NCI-H128 (cell line): Measurements from ENCODE around the gene CATSPERE.
"Not testable (repeated sequence)": the region's sequence is repeated elsewhere in the genome, so short reads cannot be mapped to it uniquely, and the experiment has no call there.

ENCODE experiments used
- DNase-seq: peaks from one replicate; lab custom pipeline; 2025; ENCODE audit not compliant: unreplicated experiment; lab: John Stamatoyannopoulos, UW

The CATSPERE gene

DNA sequence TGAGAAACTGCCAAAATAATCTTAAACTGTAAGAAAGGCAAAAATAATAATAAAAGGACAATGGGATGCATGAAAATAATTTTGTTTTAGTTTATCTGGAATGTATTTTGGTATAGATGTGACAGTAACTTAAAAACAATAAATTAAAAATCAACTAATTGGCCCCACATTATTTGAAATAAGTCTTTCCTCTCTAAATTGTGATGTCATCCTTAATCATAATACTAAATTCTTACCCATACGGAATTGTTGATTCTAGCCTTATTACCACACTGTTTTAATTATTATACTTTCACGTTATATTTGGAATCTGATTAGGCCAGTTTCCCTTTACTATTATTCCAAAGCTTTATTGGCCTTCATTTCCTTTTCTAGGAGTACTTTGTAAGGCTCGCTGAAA, 199.5 kb downstream of the CATSPERE start:
- no peak for DNase-seq

DNA sequence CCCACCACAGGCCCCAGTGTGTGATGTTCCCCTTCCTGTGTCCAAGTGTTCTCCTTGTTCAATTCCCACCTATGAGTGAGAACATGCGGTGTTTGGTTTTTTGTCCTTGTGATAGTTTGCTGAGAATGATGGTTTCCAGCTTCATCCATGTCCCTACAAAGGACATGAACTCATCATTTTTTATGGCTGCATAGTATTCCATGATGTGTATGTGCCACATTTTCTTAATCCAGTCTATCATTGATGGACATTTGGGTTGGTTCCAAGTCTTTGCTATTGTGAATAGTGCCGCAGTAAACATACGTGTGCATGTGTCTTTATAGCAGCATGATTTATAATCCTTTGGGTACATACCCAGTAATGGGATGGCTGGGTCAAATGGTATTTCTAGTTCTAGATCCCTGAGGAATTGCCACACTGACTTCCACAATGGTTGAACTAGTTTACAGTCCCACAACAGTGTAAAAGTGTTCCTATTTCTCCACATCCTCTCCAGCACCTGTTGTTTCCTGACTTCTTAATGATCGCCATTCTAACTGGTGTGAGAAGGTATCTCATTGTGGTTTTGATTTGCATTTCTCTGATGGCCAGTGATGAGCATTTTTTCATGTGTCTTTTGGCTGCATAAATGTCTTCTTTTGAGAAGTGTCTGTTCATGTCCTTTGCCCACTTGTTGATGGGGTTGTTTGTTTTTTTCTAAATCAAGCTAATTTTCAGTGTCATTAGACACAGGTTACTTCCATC, 200.7 kb downstream of the CATSPERE start:
- DNase-seq, result not testable (repeated sequence)

DNA sequence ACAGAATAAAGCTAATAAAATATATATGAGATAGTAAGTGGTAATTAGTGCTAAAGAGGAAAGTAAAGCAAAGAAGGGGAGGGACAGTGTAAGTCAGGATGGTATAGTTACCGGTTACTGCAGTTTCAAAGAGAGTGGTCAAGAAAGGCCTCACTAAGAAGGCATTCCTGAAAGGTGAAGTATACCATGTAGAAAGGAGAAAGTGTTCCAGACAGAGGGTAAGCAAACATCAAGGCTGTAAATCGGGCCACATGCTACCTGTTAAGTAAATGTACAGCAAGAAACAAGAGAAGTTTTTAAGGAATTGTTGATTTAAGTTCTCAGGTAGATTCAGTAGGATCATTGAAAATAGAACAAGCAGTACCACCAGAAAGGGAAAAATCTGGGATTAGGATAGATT, 201.5 kb downstream of the CATSPERE start:
- DNase-seq, result no peak

DNA sequence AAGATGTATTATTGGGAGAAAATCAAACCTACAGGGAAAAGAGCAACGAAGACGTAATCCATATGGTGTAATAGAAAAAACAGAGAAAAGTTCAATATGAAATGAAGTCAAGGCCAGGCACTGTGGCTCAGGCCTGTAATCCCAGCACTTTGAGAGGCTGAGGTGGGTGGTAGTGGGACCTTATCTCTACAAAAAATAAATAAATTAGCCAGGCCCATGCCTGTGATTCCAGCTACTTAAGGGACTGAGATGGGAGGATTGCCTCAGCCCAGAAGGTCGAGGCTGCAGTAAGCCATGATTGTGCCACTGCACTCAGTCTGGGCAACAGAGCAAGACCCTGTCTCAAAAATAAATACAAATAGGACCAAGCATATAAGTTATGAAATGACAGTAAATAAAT, 203.3 kb downstream of the CATSPERE start:
- no peak for DNase-seq

DNA sequence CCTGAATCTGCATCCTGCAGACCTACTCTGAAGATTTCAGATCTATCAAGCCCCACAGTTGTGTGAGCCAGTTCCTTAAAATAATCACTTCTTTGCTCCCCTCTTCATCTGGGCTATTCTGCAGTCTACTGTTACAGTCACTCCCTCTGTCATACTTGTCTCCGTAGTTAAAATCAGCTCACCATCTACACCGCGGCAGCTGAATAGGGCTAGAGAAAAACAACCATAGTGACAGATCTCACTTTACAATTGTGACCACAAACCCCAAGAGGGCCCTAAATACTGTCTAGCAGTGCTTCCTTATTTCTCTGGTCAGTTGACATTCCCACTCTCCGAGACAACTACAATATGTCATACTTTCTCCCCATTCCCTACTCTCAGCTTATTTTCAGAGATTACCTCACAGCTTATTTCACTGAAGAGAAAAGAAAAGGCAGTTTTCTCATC, 204.7 kb downstream of the CATSPERE start:
- DNase-seq, result peak; percentile 55

GRCh38 chr1:244666672-244667418, 205.8 kb downstream of the CATSPERE start:
- not testable (repeated sequence) for DNase-seq

- DNase-seq, result no peak
Measured at GRCh38 chr1:244667797-244668196, 206.7 kb downstream of the CATSPERE start.

DNA sequence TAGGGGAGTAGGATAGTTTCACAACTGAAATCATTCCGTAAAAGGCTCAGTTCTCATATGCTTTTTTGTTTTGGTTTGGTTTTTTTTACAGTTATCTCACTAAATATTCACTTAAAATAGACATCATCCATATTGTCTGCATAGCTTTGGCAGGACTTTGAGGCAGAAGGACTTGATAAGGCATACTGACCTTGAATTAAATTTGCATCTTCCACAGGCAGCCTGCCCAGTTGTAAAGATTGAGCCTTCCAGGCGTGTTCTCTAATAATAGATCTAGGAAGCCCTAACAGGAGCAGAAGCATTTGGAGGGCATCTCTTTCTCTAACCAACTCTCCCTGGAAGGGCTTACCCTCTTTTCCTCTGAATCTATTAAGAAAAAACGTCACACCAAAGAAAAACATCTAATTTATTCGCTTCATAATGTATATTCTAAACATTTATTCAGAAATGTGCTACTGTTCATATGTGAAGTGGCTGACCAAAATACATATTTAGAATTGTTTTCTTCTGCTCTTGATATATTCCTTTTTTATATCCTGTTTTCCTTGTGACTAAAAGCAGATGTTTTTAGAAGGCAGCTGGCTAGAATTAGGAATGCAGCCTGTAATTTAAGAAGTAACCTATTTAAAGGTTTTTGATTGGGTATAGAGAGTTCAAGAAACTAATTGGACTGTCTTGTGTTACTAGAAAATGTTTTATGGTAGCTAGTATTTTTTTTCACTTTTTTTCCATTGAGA, 212.0 kb downstream of the CATSPERE start:
- no peak for DNase-seq

DNA sequence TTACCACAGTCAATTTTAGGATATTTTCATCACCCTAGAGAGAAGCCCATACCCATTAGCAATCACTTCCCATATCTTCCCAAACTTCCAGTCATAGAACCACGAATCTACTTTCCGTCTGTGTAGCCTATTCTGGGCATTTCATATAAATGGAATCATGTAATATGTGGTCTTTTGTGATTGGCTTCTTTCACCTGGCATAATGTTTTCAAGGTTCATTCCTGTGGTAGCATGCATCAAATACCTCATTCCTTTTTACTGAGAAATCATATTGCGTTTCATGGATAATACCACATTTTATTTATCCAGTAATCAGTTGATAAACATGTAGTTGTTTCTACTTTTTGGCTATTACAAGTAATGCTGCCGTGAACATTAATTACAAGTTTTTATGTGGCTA, 213.4 kb downstream of the CATSPERE start:
- no peak for DNase-seq

GRCh38 chr1:244675167-244675566, 214.1 kb downstream of the CATSPERE start:
- no peak for DNase-seq

- DNase-seq, result no peak
Measured at GRCh38 chr1:244678697-244679096, 217.6 kb downstream of the CATSPERE start.

DNA sequence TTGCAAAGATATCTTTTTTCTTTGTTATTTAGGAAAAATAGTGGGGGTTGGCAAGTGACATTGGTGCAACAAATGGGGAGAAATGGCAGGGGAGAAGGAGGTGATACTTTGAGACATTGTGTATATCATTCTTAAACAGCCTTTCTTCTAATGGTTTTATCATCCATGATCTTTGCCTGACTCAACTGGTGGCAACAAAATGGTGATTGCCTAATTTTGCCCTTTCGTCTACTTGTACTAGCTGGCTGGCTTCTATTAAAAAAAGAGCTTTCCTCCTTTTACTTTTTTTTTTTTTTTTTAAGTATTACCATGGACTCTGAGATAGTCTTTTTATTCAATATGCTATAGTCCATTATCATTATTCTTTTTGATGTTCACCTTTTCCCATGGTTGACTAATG, 219.6 kb downstream of the CATSPERE start:
- no peak for DNase-seq

GRCh38 chr1:244682087-244682486, 221.0 kb downstream of the CATSPERE start:
- DNase-seq, result not testable (repeated sequence)
